Liver (tissue), 9 donors: ENCODE results near the gene ICA1L. TPM values are rescaled to one million over a fixed set of nuclear protein-coding genes. Genes with fewer than 3 reads are reported as not detected.

Experiments used
- DNase-seq: peaks from one replicate; pipeline ENCODE4 v3.0.0-alpha.2; 2017; ENCODE audit warnings: low spot score
- H3K27ac ChIP-seq, 2 donors: one replicate each; pipeline ENCODE4 v1.7.0; 2013; ENCODE audit warnings: inconsistent platforms in 2 of 2, low read length in 2 of 2, control low read depth in 1 of 2, low read depth in 1 of 2, mild to moderate bottlenecking in 1 of 2
- H3K27me3 ChIP-seq, 4 donors: one replicate each; pipeline versions ENCODE4 v1.6.1 to v1.7.0; 2013; ENCODE audit warnings: low read length in 3 of 4, inconsistent platforms in 1 of 4, mild to moderate bottlenecking in 1 of 4, moderate library complexity in 1 of 4; ENCODE audit not compliant: control insufficient read depth in 4 of 4, insufficient read depth in 4 of 4
- H3K36me3 ChIP-seq, 4 donors: one replicate each; pipeline versions ENCODE4 v1.6.1 to v1.7.0; 2013; ENCODE audit warnings: low read length in 3 of 4, mild to moderate bottlenecking in 3 of 4, low read depth in 1 of 4, moderate library complexity in 1 of 4; ENCODE audit not compliant: control insufficient read depth in 4 of 4, insufficient read depth in 3 of 4
- H3K4me1 ChIP-seq, 4 donors: one replicate each; pipeline versions ENCODE4 v1.6.1 to v1.7.0; 2013; ENCODE audit warnings: low read length in 3 of 4, mild to moderate bottlenecking in 3 of 4, moderate library complexity in 1 of 4; ENCODE audit not compliant: control insufficient read depth in 4 of 4, insufficient read depth in 4 of 4
- H3K4me3 ChIP-seq, 3 donors: one replicate each; pipeline versions ENCODE4 v1.6.1 to v1.7.0; 2013; ENCODE audit warnings: low read length in 3 of 3, control low read depth in 1 of 3, low read depth in 1 of 3, mild to moderate bottlenecking in 1 of 3
- H3K9ac ChIP-seq, 2 donors: one replicate each; pipeline ENCODE4 v1.7.0; 2013; ENCODE audit warnings: low read length in 2 of 2, mild to moderate bottlenecking in 2 of 2, moderate library complexity in 2 of 2, control low read depth in 1 of 2, low read depth in 1 of 2
- H3K9me3 ChIP-seq, 4 donors: one replicate each; pipeline versions ENCODE4 v1.6.1 to v1.7.0; 2013; ENCODE audit warnings: low read length in 3 of 4; ENCODE audit not compliant: control insufficient read depth in 4 of 4
- ATF3 ChIP-seq: IDR thresholded peaks from 2 replicates; pipeline ENCODE4 v1.6.1; 2016; ENCODE audit warnings: antibody characterized with exemption
- CTCF ChIP-seq: fragments of 150-350 bp; IDR thresholded peaks from 2 replicates; pipeline ENCODE4 v1.5.1; 2017; ENCODE audit warnings: improper control_type of control experiment, low read depth, low read length; ENCODE audit not compliant: missing input control
- EGR1 ChIP-seq, 2 donors: IDR thresholded peaks; 2 replicates each; pipeline ENCODE4 v1.6.1; 2016 to 2018; ENCODE audit warnings: antibody characterized with exemption in 2 of 2, low read depth in 2 of 2
- FOXA1 ChIP-seq: IDR thresholded peaks from 2 replicates; pipeline ENCODE4 v1.6.1; 2016; ENCODE audit warnings: antibody characterized with exemption
- FOXA2 ChIP-seq: IDR thresholded peaks from 2 replicates; pipeline ENCODE4 v1.6.1; 2016; ENCODE audit warnings: antibody characterized with exemption
- GABPA ChIP-seq, 2 donors: IDR thresholded peaks in 1 of 2; conservative IDR thresholded peaks in 1 of 2; 2 replicates each; pipeline ENCODE4 v1.6.1; 2016; ENCODE audit warnings: antibody characterized with exemption in 2 of 2, mild to moderate bottlenecking in 1 of 2, moderate library complexity in 1 of 2
- HNF4A ChIP-seq, 2 donors: conservative IDR thresholded peaks; 2 replicates each; pipeline ENCODE4 v1.6.1; 2016; ENCODE audit warnings: antibody characterized with exemption in 2 of 2, mild to moderate bottlenecking in 2 of 2
- HNF4G ChIP-seq: IDR thresholded peaks from 2 replicates; pipeline ENCODE4 v1.6.1; 2016; ENCODE audit warnings: antibody characterized with exemption
- JUND ChIP-seq, 2 donors: IDR thresholded peaks; 2 replicates each; pipeline ENCODE4 v1.6.1; 2016; ENCODE audit warnings: antibody characterized with exemption in 2 of 2
- MAX ChIP-seq: IDR thresholded peaks from 2 replicates; pipeline ENCODE4 v1.6.1; 2016; ENCODE audit warnings: antibody characterized with exemption
- NR2F2 ChIP-seq: IDR thresholded peaks from 2 replicates; pipeline ENCODE4 v1.6.1; 2016; ENCODE audit warnings: antibody characterized with exemption
- RAD21 ChIP-seq, 2 donors: IDR thresholded peaks; 2 replicates each; pipeline ENCODE4 v1.6.1; 2016; ENCODE audit warnings: antibody characterized with exemption in 2 of 2, mild to moderate bottlenecking in 2 of 2
- REST ChIP-seq: IDR thresholded peaks from 2 replicates; pipeline ENCODE4 v1.6.1; 2016; ENCODE audit warnings: antibody characterized with exemption, mild to moderate bottlenecking
- RXRA ChIP-seq, 2 donors: IDR thresholded peaks; 2 replicates each; pipeline ENCODE4 v1.6.1; 2017 to 2018; ENCODE audit warnings: antibody characterized with exemption in 2 of 2, mild to moderate bottlenecking in 1 of 2
- SP1 ChIP-seq: IDR thresholded peaks from 2 replicates; pipeline ENCODE4 v1.6.1; 2018; ENCODE audit warnings: antibody characterized with exemption, mild to moderate bottlenecking
- TAF1 ChIP-seq: conservative IDR thresholded peaks from 2 replicates; pipeline ENCODE4 v1.6.1; 2016; ENCODE audit warnings: antibody characterized with exemption, mild to moderate bottlenecking
- YY1 ChIP-seq: IDR thresholded peaks from 2 replicates; pipeline ENCODE4 v1.6.1; 2016; ENCODE audit warnings: antibody characterized with exemption, mild to moderate bottlenecking
- ZBTB33 ChIP-seq: IDR thresholded peaks from 2 replicates; pipeline ENCODE4 v1.6.1; 2016; ENCODE audit warnings: antibody characterized with exemption
- WGBS: extraction: QIAGEN DNeasy Blood & Tissue Kit; methylation state at CpG from one replicate; pipeline ENCODE4 v1.1.7; 2013; 5-methylcytosine and 5-hydroxymethylcytosine counted together
- polyA plus RNA-seq, 2 donors: library from polyadenylated mRNA; stranded (reverse) in 1 of 2; unstranded in 1 of 2; fragments of 200-250 nt in 1 of 2; fragments of >200 nt in 1 of 2; fragmentation: Nextera tagmentation in 1 of 2; extraction: Ambion mirVana in 1 of 2; gene quantifications; one replicate each; pipeline versions ENCODE4 v1.2.1 to v1.2.3, GENCODE V29; 2013 to 2015
- total RNA-seq, 2 donors: library from RNA; depleted of rRNA; stranded (reverse); fragments of >200 nt; gene quantifications; one replicate each; pipeline ENCODE4 v1.2.3, GENCODE V29; 2014
- donor health status: healthy.
- donor health status: healthy.
- donor health status: healthy.
- donor health status: healthy.
- donor health status: healthy.

ICA1L gene
- total and polyA plus RNA-seq, 4 donors: 0.15 to 1.7 (median 0.79) TPM

GRCh38 chr2:202773301-202773973 lies 98.1 kb downstream of the ICA1L start:
- no peak overlapping the region for H3K4me3 ChIP-seq
- WGBS: 89% methylated on average over 6 of the region's 6 CpGs
- no peak for DNase-seq
- H3K27me3 ChIP-seq: no peaks in the 10 kb centered on the region
- H3K9me3 ChIP-seq: no peaks in the 10 kb centered on the region
- no peak overlapping the region for H3K27ac ChIP-seq
- no peak overlapping the region for H3K9ac ChIP-seq
- no peaks in the 10 kb centered on the region for H3K4me1 ChIP-seq
- TF ChIP-seq NR2F2 (no peak), HNF4G (no peak), FOXA2 (no peak), RAD21 (IDR thresholded peaks at IDR 0.05) (no peak), GABPA (IDR thresholded peaks at IDR 0.05 in 1 of 2, conservative IDR thresholded peaks at IDR 0.05 in 1 of 2) (no peak), JUND (IDR thresholded peaks at IDR 0.05) (no peak), MAX (no peak), REST (no peak), CTCF (no peak), YY1 (no peak), FOXA1 (no peak), ATF3 (no peak), HNF4A (conservative IDR thresholded peaks at IDR 0.05) (no peak), ZBTB33 (no peak), EGR1 (IDR thresholded peaks at IDR 0.05; ENCODE audit: low read depth in 2 of 2) (no peak), SP1 (no peak), TAF1 (no peak), RXRA (IDR thresholded peaks at IDR 0.05) (no peak)
- no peaks in the 10 kb centered on the region for H3K36me3 ChIP-seq
